GM12878 (cell line): ENCODE results near the gene RAB11A. TPM values are rescaled to one million over a fixed set of nuclear protein-coding genes. Genes with fewer than 3 reads are reported as not detected.

Experiments used
- ATAC-seq: fragments of 200-7000 bp; cut with Tn5 transposase; 3 replicates; pipeline ENCODE4 v1.9.1; 2020; ENCODE audit warnings: mild to moderate bottlenecking, moderate library complexity
- BruUV-seq: library from RNA; stranded (reverse); fragments of 400-500 nt; replicated peaks from 2 replicates; lab custom pipeline; 2021; lab: Mats Ljungman, UMichigan
- CTCF ChIA-PET: fragments of 300-600 bp; sonication (Branson Sonifier 250); formaldehyde crosslinking; extraction: SDS; loops from one replicate; lab custom pipeline; 2021; ENCODE audit warnings: inconsistent platforms; lab: Yijun Ruan, JAX
- POLR2A ChIA-PET: fragments of 350-600 bp; formaldehyde crosslinking; extraction: SDS; loops from one replicate; lab custom pipeline; 2021; ENCODE audit warnings: inconsistent platforms; lab: Charles Lee
- RAD21 ChIA-PET: fragments of 300-600 bp; sonication (Branson Sonifier 250); formaldehyde crosslinking; loops from one replicate; lab custom pipeline; 2023; ENCODE audit warnings: antibody characterized with exemption; ENCODE audit not compliant: unreplicated experiment; lab: Charles Lee
- SMC1A ChIA-PET: fragments of 300-600 bp; sonication (Branson Sonifier 250); formaldehyde crosslinking; loops from one replicate; lab custom pipeline; 2023; ENCODE audit not compliant: unreplicated experiment, uncharacterized antibody; lab: Charles Lee
- DNase-seq: peaks from one replicate; pipeline ENCODE4 v3.0.0-alpha.2; 2011; ENCODE audit warnings: low read depth, low spot score
- FAIRE-seq: peaks from 3 replicates; lab custom pipeline; 2011; peaks lifted over from hg19 to GRCh38; lab: Jason Lieb, UNC
- H2AFZ ChIP-seq: 2 replicates; pipeline ENCODE4 v1.6.0; 2011; ENCODE audit warnings: low read depth, low read length, control low read depth; ENCODE audit not compliant: control insufficient read depth
- H3K27ac ChIP-seq: 2 replicates; pipeline ENCODE4 v1.5.1; 2011; ENCODE audit warnings: control low read depth; ENCODE audit not compliant: control insufficient read depth, insufficient read depth
- H3K27me3 ChIP-seq, 2 experiments: replicated peaks in 1 of 2; 2 replicates each; pipeline versions ENCODE4 v1.6.0 to v1.6.1; 2011; ENCODE audit warnings: low read length in 1 of 2; ENCODE audit not compliant: control insufficient read depth in 2 of 2, insufficient read depth in 2 of 2
- H3K36me3 ChIP-seq, 2 experiments: 2 replicates each; pipeline ENCODE4 v1.5.1; 2011; ENCODE audit warnings: low read length in 1 of 2; ENCODE audit not compliant: control insufficient read depth in 2 of 2, insufficient read depth in 2 of 2
- H3K4me1 ChIP-seq: 2 replicates; pipeline ENCODE4 v1.6.1; 2011; ENCODE audit warnings: mild to moderate bottlenecking, low read length, moderate library complexity, mixed read lengths; ENCODE audit not compliant: control insufficient read depth, insufficient read depth
- H3K4me2 ChIP-seq: 2 replicates; pipeline ENCODE4 v1.6.0; 2011; ENCODE audit warnings: control low read depth; ENCODE audit not compliant: control insufficient read depth, insufficient read depth
- H3K4me3 ChIP-seq: fragments of 200-600 bp; sonication (generic); 2 replicates; pipeline ENCODE4 v1.5.1; 2016
- H3K79me2 ChIP-seq: 2 replicates; pipeline ENCODE4 v1.6.0; 2011; ENCODE audit warnings: low read length; ENCODE audit not compliant: control insufficient read depth, insufficient read depth
- H3K9ac ChIP-seq: 2 replicates; pipeline ENCODE4 v1.8.0; 2011; ENCODE audit warnings: low read length, control low read depth, mixed read lengths; ENCODE audit not compliant: control insufficient read depth, insufficient read depth
- H3K9me3 ChIP-seq: replicated peaks from 3 replicates; pipeline ENCODE4 v1.5.1; 2011; ENCODE audit warnings: mild to moderate bottlenecking, low read length; ENCODE audit not compliant: control insufficient read depth, insufficient read depth
- H4K20me1 ChIP-seq: 2 replicates; pipeline ENCODE4 v1.6.0; 2011; ENCODE audit not compliant: control insufficient read depth, insufficient read depth
- BCLAF1 ChIP-seq: fragments of 450-650 bp; IDR thresholded peaks from 2 replicates; pipeline ENCODE4 v1.6.1; 2017; ENCODE audit warnings: antibody characterized with exemption, mild to moderate bottlenecking, moderate library complexity
- CBX5 ChIP-seq: sonication (generic); IDR thresholded peaks from 2 replicates; pipeline ENCODE4 v1.6.1; 2016; ENCODE audit warnings: low read depth, moderate library complexity, mild to moderate bottlenecking, inconsistent platforms
- DPF2 ChIP-seq: fragments of 450-650 bp; IDR thresholded peaks from 2 replicates; pipeline ENCODE4 v1.6.1; 2017; ENCODE audit warnings: mild to moderate bottlenecking
- EED ChIP-seq: sonication (generic); IDR thresholded peaks from 2 replicates; pipeline ENCODE4 v1.6.1; 2016; ENCODE audit warnings: antibody characterized with exemption, low read depth
- HCFC1 ChIP-seq: fragments of 150-350 bp; IDR thresholded peaks from 2 replicates; pipeline ENCODE4 v1.6.1; 2014; ENCODE audit warnings: low read length
- IKZF2 ChIP-seq, 2 experiments: fragments of 450-650 bp; IDR thresholded peaks; 2 replicates each; pipeline ENCODE4 v1.6.1; 2017; ENCODE audit warnings: mild to moderate bottlenecking in 2 of 2, moderate library complexity in 2 of 2
- JUNB ChIP-seq: IDR thresholded peaks from 2 replicates; pipeline ENCODE4 v1.6.1; 2016; ENCODE audit warnings: antibody characterized with exemption, mild to moderate bottlenecking
- NR2F1 ChIP-seq: fragments of 450-650 bp; conservative IDR thresholded peaks from 2 replicates; pipeline ENCODE4 v1.6.1; 2017; ENCODE audit warnings: mild to moderate bottlenecking
- PKNOX1 ChIP-seq: fragments of 450-650 bp; IDR thresholded peaks from 2 replicates; pipeline ENCODE4 v1.6.1; 2016; ENCODE audit warnings: mild to moderate bottlenecking
- SPI1 ChIP-seq: IDR thresholded peaks from 2 replicates; pipeline ENCODE4 v1.6.1; 2011; ENCODE audit warnings: low read depth, mild to moderate bottlenecking, low read length, moderate library complexity, borderline replicate concordance; ENCODE audit not compliant: insufficient read depth
- SREBF1 ChIP-seq: IDR thresholded peaks from 2 replicates; pipeline ENCODE4 v1.6.1; 2012; ENCODE audit warnings: mild to moderate bottlenecking, low read length
- SUZ12 ChIP-seq: fragments of 200-600 bp; sonication (generic); IDR thresholded peaks from one replicate; pipeline ENCODE4 v1.6.1; 2018; ENCODE audit warnings: antibody characterized with exemption, mild to moderate bottlenecking; ENCODE audit not compliant: unreplicated experiment
- USF2 ChIP-seq: IDR thresholded peaks from 2 replicates; pipeline ENCODE4 v1.6.1; 2011; ENCODE audit warnings: low read depth, low read length, improper control_type of control experiment, borderline replicate concordance
- YY1 ChIP-seq: IDR thresholded peaks from 2 replicates; pipeline ENCODE4 v1.6.1; 2011; ENCODE audit warnings: low read depth, mild to moderate bottlenecking, low read length
- ZZZ3 ChIP-seq: IDR thresholded peaks from 2 replicates; pipeline ENCODE4 v1.6.1; 2011; ENCODE audit warnings: low read depth; ENCODE audit not compliant: control insufficient read depth, insufficient read length
- WGBS: methylation state at CpG from one replicate; pipeline ENCODE4 v1.1.6; 2016; ENCODE audit warnings: low lambda C conversion rate; ENCODE audit not compliant: insufficient replicate concordance, insufficient coverage; ENCODE audit errors: missing lambda C conversion rate; 5-methylcytosine and 5-hydroxymethylcytosine counted together
- in situ Hi-C: fragments of 300-500 bp; cut with MboI; formaldehyde crosslinking; loops from 9 replicates; pipeline ENCODE4 v1.14.3; 2018; ENCODE audit warnings: mixed read lengths
- intact Hi-C: fragments of 100-400 bp; cut with micrococcal nuclease; formaldehyde crosslinking; loops from one replicate; pipeline ENCODE4 v1.14.2; 2022; ENCODE audit not compliant: unreplicated experiment
- polyA plus RNA-seq, 11 experiments: library from polyadenylated mRNA; depleted of rRNA in 4 of 11; unstranded in 6 of 11; stranded (reverse) in 5 of 11; fragments of >200 nt; fragmentation: Nextera tagmentation in 4 of 11; fragmentation: Illumina TruSeq in 1 of 11; extraction: Ambion mirVana in 4 of 11; extraction: Trizol in 1 of 11; gene quantifications; 1 replicate in 1 of 11; 2 replicates in 10 of 11; pipeline versions ENCODE4 v1.2.1 to v1.2.3, GENCODE V29; 2011 to 2016; ENCODE audit warnings: inconsistent platforms in 2 of 11, missing spikeins in 2 of 11, low read depth in 1 of 11
- total RNA-seq, 4 experiments: library from RNA; depleted of rRNA in 3 of 4; stranded (reverse); fragments of >200 nt in 3 of 4; fragmentation: Illumina TruSeq in 1 of 4; extraction: Trizol in 1 of 4; gene quantifications; 2 replicates each; pipeline versions ENCODE4 v1.2.1 to v1.2.3, GENCODE V29; 2013 to 2021
- TF ChIP-seq, protein P1 (sequence below): fragments of 450-650 bp; IDR thresholded peaks from 2 replicates; pipeline ENCODE4 v1.6.1; 2017; ENCODE audit warnings: low read depth, mild to moderate bottlenecking, moderate library complexity
- TF ChIP-seq, protein P2 (sequence below): IDR thresholded peaks from 2 replicates; pipeline ENCODE4 v1.6.1; 2012; ENCODE audit warnings: low read length, inconsistent platforms

RAB11A gene
- total and polyA plus RNA-seq, 10 of the 15 experiments (the other 5 are each of a cell fraction or from before 2014, with no cell fraction given): 128 to 387 (median 224) TPM

GRCh38 chr15:65919353-65919752 lies 50.1 kb downstream of the RAB11A start:
- Histone ChIP-seq H3K27ac (peak overlapping the region; percentile 85), H3K4me1 (peaks cover 72% of the 10 kb centered on the region), H3K79me2 (no peaks in the 10 kb centered on the region), H3K9me3 (no peaks in the 10 kb centered on the region), H3K4me3 (no peak overlapping the region), H2AFZ (no peak overlapping the region), H3K9ac (no peak overlapping the region), H3K36me3 (no peaks in the 10 kb centered on the region; a peak in 1 of 4 replicates), H3K27me3 (no peaks in the 10 kb centered on the region), H3K4me2 (no peak overlapping the region), H4K20me1 (no peaks in the 10 kb centered on the region)
- DNase-seq (no peak), FAIRE-seq (no peak), ATAC-seq (no peak)
- intact Hi-C loops: no loop called here
- ChIA-PET POLR2A (interaction anchor here (0.7 to 2.7 kb wide), 2 partner anchors 50 to 132 kb away, joined by 5 to 19 read pairs; partner anchors contain the start of gene RAB11A), SMC1A (interaction anchor here (1.1 to 4.4 kb wide), 3 partner anchors 17 to 121 kb away, joined by 3 to 70 read pairs (median 14); no protein-coding TSS in a partner anchor), RAD21 (interaction anchor here (0.8 to 3.2 kb wide), 3 partner anchors 11 to 49 kb away, joined by 3 to 24 read pairs (median 3); partner anchors contain the start of gene RAB11A), CTCF (interaction anchor here (3.0 kb wide), 1 partner anchor 62 kb away, joined by 19 read pairs; no protein-coding TSS in a partner anchor)
- in situ Hi-C loops: no loop called here
- 97% methylated on average over 9 of the region's 9 CpGs for WGBS
- no TSS peak for BruUV-seq
- TF ChIP-seq ZZZ3 (no peak), HCFC1 (no peak), CBX5 (no peak), NR2F1 (no peak), PKNOX1 (no peak), SUZ12 (no peak), DPF2 (no peak), SPI1 (no peak), USF2 (no peak), IKZF2 (IDR thresholded peaks at IDR 0.05) (no peak), YY1 (no peak), JUNB (no peak), EED (no peak), SREBF1 (no peak), BCLAF1 (no peak)
- TF ChIP-seq, protein P1, sequence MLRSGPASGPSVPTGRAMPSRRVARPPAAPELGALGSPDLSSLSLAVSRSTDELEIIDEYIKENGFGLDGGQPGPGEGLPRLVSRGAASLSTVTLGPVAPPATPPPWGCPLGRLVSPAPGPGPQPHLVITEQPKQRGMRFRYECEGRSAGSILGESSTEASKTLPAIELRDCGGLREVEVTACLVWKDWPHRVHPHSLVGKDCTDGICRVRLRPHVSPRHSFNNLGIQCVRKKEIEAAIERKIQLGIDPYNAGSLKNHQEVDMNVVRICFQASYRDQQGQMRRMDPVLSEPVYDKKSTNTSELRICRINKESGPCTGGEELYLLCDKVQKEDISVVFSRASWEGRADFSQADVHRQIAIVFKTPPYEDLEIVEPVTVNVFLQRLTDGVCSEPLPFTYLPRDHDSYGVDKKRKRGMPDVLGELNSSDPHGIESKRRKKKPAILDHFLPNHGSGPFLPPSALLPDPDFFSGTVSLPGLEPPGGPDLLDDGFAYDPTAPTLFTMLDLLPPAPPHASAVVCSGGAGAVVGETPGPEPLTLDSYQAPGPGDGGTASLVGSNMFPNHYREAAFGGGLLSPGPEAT: no peak
- TF ChIP-seq, protein P2, sequence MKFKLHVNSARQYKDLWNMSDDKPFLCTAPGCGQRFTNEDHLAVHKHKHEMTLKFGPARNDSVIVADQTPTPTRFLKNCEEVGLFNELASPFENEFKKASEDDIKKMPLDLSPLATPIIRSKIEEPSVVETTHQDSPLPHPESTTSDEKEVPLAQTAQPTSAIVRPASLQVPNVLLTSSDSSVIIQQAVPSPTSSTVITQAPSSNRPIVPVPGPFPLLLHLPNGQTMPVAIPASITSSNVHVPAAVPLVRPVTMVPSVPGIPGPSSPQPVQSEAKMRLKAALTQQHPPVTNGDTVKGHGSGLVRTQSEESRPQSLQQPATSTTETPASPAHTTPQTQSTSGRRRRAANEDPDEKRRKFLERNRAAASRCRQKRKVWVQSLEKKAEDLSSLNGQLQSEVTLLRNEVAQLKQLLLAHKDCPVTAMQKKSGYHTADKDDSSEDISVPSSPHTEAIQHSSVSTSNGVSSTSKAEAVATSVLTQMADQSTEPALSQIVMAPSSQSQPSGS: no peak
